HG03103 (cell line): ENCODE measurements around the gene IMPDH1.

Source experiments
- ATAC-seq: cut with Tn5 transposase; IDR thresholded peaks from one replicate; pipeline ENCODE4 v1.9.1; 2021; ENCODE audit warnings: low read depth; ENCODE audit not compliant: unreplicated experiment

The IMPDH1 gene

GRCh38 chr7:128389618-128390329 is 20.0 kb downstream of the IMPDH1 start:
- no peak for ATAC-seq

GRCh38 chr7:128389085-128389617 is 20.6 kb downstream of the IMPDH1 start:
- no peak for ATAC-seq

- no peak for ATAC-seq
Measured at GRCh38 chr7:128388145-128388485, 21.7 kb downstream of the IMPDH1 start.

- peak; percentile 64 for ATAC-seq
Measured at GRCh38 chr7:128387216-128388144, 22.3 kb downstream of the IMPDH1 start.

GRCh38 chr7:128385988-128386925 is 23.5 kb downstream of the IMPDH1 start:
- no peak for ATAC-seq

GRCh38 chr7:128384726-128385125 is 25.1 kb downstream of the IMPDH1 start:
- no peak for ATAC-seq

- no peak for ATAC-seq
Measured at GRCh38 chr7:128383776-128384175, 26.0 kb downstream of the IMPDH1 start.

GRCh38 chr7:128381161-128381821 is 28.5 kb downstream of the IMPDH1 start:
- no peak for ATAC-seq

GRCh38 chr7:128380483-128381106 is 29.2 kb downstream of the IMPDH1 start:
- no peak for ATAC-seq

GRCh38 chr7:128379900-128380479 is 29.8 kb downstream of the IMPDH1 start:
- no peak for ATAC-seq

GRCh38 chr7:128378637-128379036 is 31.1 kb downstream of the IMPDH1 start:
- ATAC-seq, result no peak

- no peak for ATAC-seq
Measured at GRCh38 chr7:128376077-128376476, 33.7 kb downstream of the IMPDH1 start.

- no peak for ATAC-seq
Measured at GRCh38 chr7:128374041-128374440, 35.7 kb downstream of the IMPDH1 start.

- ATAC-seq, result no peak
Measured at GRCh38 chr7:128373606-128374005, 36.2 kb downstream of the IMPDH1 start.

GRCh38 chr7:128370491-128370890 is 39.3 kb downstream of the IMPDH1 start:
- ATAC-seq, result no peak

GRCh38 chr7:128366986-128367385 is 42.8 kb downstream of the IMPDH1 start:
- no peak for ATAC-seq

- ATAC-seq, result no peak
Measured at GRCh38 chr7:128366300-128366699, 43.5 kb downstream of the IMPDH1 start.

- no peak for ATAC-seq
Measured at GRCh38 chr7:128365432-128365831, 44.4 kb downstream of the IMPDH1 start.
